Nephron (organoid): ENCODE measurements around the gene PLXNB1.

Experiments
- H3K27ac Mint-ChIP-seq, 3 experiments: 2 replicates each; pipeline ENCODE4 v1.8.0; 2020; ENCODE audit warnings: mixed read lengths in 3 of 3, mild to moderate bottlenecking in 2 of 3, moderate library complexity in 1 of 3
- H3K27me3 Mint-ChIP-seq: 2 replicates; pipeline ENCODE4 v1.8.0; 2021; ENCODE audit warnings: low read depth, mild to moderate bottlenecking, moderate library complexity, mixed read lengths
- H3K36me3 Mint-ChIP-seq: 2 replicates; pipeline ENCODE4 v1.8.0; 2020; ENCODE audit warnings: low read depth, mixed read lengths
- H3K4me1 Mint-ChIP-seq: 2 replicates; pipeline ENCODE4 v1.8.0; 2020; ENCODE audit warnings: mixed read lengths
- H3K4me3 Mint-ChIP-seq, 3 experiments: 2 replicates each; pipeline ENCODE4 v1.8.0; 2020; ENCODE audit warnings: mild to moderate bottlenecking in 3 of 3, mixed read lengths in 3 of 3, moderate library complexity in 2 of 3
- H3K9me3 Mint-ChIP-seq: 2 replicates; pipeline ENCODE4 v1.8.0; 2020; ENCODE audit warnings: mixed read lengths
- TF ChIP-seq, protein P1 (sequence below), 3 experiments: fragments of 200-600 bp; sonication (generic); IDR thresholded peaks; one replicate each; pipeline ENCODE4 v1.5.0; 2021; ENCODE audit warnings: antibody characterized with exemption in 3 of 3; ENCODE audit not compliant: unreplicated experiment in 3 of 3

PLXNB1 gene

DNA sequence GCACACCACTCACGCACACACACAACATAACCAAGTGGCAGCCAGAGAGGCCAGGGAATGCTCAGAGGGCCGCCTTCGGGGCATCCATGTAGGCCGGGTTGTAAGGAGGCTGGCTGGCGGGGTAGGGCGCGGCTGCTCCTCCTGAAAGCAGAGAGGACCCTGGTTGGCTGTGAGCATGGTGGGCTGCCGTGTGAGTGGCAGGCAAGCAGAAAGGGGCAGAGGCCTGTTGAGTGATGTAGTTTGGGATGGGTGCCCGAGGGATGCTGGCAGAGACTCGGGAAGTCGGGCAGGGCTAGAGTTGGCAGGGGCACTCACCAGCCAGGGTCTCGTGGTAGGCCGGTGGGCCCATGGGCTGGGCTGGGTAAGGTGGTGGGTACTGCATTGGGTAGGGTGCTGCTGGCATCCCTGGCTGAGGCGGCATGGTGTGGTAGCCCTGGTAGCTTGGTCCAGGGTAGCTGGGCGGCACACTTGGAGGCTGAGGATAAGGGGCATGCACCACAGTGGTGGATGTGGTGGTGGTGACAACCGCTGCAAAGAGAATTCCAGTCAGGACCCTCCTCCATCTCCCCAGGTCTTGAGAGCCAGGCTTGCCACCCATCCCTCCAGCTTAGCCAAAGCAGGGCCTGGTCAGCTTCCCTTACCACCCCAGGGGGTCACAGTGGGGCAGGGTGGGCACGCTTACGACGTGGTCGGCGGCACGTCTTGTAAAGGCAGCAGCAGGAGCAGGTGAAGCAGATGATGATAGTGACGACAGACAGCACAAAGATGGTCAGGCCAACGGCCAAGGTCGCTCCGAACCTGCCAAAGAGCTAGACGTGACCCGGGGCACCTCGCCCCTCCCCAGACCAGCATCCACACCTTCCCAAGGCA is 39.4 kb upstream of the PLXNB1 start:
- H3K36me3 Mint-ChIP-seq: peaks cover 3% of the 10 kb centered on the region
- H3K4me3 Mint-ChIP-seq: peak overlapping the region; percentile 51 to 58 (median 52)
- TF ChIP-seq, protein P1, sequence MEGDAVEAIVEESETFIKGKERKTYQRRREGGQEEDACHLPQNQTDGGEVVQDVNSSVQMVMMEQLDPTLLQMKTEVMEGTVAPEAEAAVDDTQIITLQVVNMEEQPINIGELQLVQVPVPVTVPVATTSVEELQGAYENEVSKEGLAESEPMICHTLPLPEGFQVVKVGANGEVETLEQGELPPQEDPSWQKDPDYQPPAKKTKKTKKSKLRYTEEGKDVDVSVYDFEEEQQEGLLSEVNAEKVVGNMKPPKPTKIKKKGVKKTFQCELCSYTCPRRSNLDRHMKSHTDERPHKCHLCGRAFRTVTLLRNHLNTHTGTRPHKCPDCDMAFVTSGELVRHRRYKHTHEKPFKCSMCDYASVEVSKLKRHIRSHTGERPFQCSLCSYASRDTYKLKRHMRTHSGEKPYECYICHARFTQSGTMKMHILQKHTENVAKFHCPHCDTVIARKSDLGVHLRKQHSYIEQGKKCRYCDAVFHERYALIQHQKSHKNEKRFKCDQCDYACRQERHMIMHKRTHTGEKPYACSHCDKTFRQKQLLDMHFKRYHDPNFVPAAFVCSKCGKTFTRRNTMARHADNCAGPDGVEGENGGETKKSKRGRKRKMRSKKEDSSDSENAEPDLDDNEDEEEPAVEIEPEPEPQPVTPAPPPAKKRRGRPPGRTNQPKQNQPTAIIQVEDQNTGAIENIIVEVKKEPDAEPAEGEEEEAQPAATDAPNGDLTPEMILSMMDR (IDR thresholded peaks at IDR 0.05; ENCODE audit: unreplicated experiment in 3 of 3): no peak
- H3K9me3 Mint-ChIP-seq: no peaks in the 10 kb centered on the region
- H3K27ac Mint-ChIP-seq: peak overlapping the region in 2 of 3 experiments; percentile 30 to 61
- no peaks in the 10 kb centered on the region for H3K27me3 Mint-ChIP-seq
- H3K4me1 Mint-ChIP-seq: peaks cover 33% of the 10 kb centered on the region

DNA sequence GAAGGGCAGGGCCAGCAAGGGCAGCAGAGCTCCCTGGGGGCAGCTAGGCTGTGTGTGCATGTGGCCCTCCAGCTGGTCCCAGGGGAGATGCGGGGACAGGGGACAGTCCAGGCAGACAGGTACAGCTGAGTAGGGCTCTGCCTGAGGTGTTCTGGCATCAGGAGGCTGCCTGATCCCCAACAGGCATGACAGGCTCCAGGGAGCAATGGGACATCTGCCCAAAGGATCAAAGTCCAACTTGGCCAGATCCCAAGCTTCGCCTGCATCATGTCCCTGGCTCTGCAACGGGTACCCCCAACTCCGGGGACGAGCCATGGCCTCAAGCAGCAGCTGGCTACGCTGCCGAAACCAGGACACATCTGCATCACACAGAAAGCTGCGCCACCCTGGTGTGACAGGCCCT is 38.4 kb upstream of the PLXNB1 start:
- Mint-ChIP-seq H3K4me3 (peak overlapping the region in 2 of 3 experiments; percentile 8 to 48), H3K36me3 (peaks cover 3% of the 10 kb centered on the region), H3K27ac (peak overlapping the region; percentile 3 to 41 (median 27)), H3K27me3 (no peaks in the 10 kb centered on the region), H3K4me1 (peaks cover 29% of the 10 kb centered on the region), H3K9me3 (no peaks in the 10 kb centered on the region)
- TF ChIP-seq, protein P1 (IDR thresholded peaks at IDR 0.05; ENCODE audit: unreplicated experiment in 3 of 3): no peak

DNA sequence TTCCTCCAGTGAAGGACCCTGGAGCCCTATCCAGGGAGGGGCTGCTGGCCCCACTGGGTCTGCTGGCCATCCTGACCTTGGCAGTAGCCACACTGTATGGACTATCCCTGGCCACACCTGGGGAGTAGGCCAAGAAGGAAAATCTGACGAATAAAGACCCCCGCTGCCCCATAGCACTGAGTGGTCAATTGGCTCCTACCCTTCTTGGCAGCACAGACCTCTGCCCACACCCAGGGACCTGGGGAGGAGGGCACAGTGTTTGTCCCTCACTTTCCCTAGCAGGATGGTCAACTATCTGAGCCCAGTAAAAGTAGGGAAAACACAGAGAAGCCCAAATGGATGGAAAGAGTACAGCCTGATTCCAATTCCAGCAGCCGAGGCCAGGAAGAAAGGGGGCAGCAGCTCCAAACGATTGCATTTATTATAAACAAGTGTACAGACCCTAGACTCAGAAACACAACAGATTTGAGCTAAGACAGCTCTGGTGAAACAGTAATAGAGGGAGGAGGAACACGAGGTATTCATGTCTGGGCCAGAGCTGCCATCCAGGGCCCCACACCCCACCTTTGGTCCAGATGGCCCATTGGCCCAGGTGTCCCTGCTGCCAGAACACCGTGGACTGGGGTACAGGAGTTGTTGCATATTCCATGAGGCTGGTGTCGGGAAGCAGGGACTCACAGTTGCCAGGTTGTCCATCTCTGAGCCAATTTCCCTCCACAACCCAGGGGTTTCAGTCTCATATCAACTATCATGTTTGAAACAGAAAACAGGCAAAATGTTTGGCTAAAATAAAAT is 37.8 kb upstream of the PLXNB1 start:
- Mint-ChIP-seq H3K27ac (peak overlapping the region; percentile 3 to 41 (median 27)), H3K27me3 (no peaks in the 10 kb centered on the region), H3K36me3 (peaks cover 3% of the 10 kb centered on the region), H3K4me1 (peaks cover 23% of the 10 kb centered on the region), H3K9me3 (no peaks in the 10 kb centered on the region), H3K4me3 (peak overlapping the region in 2 of 3 experiments; percentile 8 to 48)
- TF ChIP-seq, protein P1 (IDR thresholded peaks at IDR 0.05; ENCODE audit: unreplicated experiment in 3 of 3): no peak

DNA sequence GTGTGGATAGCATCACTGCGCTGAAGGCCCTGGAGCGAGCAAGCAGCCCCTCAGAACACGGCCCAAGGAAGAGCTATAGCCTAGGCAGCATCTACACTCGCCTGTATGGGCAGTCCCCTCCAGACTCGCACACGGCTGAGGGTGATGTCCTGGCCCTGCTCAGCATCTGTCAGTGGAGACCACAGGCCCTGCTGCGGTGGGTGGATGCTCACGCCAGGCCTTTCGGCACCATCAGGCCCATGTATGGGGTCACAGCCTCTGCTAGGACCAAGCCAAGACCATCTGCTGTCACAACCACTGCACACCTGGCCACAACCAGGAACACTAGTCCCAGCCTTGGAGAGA is 37.2 kb upstream of the PLXNB1 start:
- H3K27me3 Mint-ChIP-seq: no peaks in the 10 kb centered on the region
- H3K36me3 Mint-ChIP-seq: peaks cover 3% of the 10 kb centered on the region
- TF ChIP-seq, protein P1 (IDR thresholded peaks at IDR 0.05; ENCODE audit: unreplicated experiment in 3 of 3): no peak
- no peaks in the 10 kb centered on the region for H3K9me3 Mint-ChIP-seq
- H3K27ac Mint-ChIP-seq: peak overlapping the region; percentile 96 to 98 (median 96)
- H3K4me1 Mint-ChIP-seq: peaks cover 21% of the 10 kb centered on the region
- peak overlapping the region; percentile 32 to 71 (median 64) for H3K4me3 Mint-ChIP-seq

DNA sequence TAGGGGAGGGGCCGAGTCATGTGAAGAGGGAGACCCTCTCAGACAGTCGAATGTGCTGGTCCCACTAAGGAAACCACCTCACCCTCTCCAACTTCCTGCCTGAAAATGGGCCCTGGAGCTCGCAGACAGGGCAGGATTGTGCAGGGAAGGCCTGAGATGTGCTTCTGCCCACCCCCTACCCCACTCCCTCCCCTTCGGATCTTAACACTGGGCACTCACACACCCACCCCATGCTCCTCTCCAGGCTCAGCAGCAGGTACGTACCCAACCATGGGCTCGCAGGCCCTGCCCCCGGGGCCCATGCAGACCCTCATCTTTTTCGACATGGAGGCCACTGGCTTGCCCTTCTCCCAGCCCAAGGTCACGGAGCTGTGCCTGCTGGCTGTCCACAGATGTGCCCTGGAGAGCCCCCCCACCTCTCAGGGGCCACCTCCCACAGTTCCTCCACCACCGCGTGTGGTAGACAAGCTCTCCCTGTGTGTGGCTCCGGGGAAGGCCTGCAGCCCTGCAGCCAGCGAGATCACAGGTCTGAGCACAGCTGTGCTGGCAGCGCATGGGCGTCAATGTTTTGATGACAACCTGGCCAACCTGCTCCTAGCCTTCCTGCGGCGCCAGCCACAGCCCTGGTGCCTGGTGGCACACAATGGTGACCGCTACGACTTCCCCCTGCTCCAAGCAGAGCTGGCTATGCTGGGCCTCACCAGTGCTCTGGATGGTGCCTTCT is 36.7 kb upstream of the PLXNB1 start:
- Mint-ChIP-seq H3K36me3 (peaks cover 3% of the 10 kb centered on the region), H3K27me3 (no peaks in the 10 kb centered on the region), H3K4me1 (peaks cover 21% of the 10 kb centered on the region), H3K9me3 (no peaks in the 10 kb centered on the region), H3K27ac (peak overlapping the region; percentile 96 to 98 (median 96)), H3K4me3 (peak overlapping the region; percentile 51 to 82 (median 64))
- TF ChIP-seq, protein P1 (IDR thresholded peaks at IDR 0.05; ENCODE audit: unreplicated experiment in 3 of 3): no peak
